ENCODE data around the gene C10orf67.

- TF ChIP-seq, protein P1, sequence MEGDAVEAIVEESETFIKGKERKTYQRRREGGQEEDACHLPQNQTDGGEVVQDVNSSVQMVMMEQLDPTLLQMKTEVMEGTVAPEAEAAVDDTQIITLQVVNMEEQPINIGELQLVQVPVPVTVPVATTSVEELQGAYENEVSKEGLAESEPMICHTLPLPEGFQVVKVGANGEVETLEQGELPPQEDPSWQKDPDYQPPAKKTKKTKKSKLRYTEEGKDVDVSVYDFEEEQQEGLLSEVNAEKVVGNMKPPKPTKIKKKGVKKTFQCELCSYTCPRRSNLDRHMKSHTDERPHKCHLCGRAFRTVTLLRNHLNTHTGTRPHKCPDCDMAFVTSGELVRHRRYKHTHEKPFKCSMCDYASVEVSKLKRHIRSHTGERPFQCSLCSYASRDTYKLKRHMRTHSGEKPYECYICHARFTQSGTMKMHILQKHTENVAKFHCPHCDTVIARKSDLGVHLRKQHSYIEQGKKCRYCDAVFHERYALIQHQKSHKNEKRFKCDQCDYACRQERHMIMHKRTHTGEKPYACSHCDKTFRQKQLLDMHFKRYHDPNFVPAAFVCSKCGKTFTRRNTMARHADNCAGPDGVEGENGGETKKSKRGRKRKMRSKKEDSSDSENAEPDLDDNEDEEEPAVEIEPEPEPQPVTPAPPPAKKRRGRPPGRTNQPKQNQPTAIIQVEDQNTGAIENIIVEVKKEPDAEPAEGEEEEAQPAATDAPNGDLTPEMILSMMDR (conservative IDR thresholded peaks at IDR 0.05; ENCODE audit: low read depth in 2 of 2), result no peak
- no peak for TF ChIP-seq NANOG (IDR thresholded peaks at IDR 0.05; ENCODE audit: borderline replicate concordance)
- no peak for TF ChIP-seq EZH2phosphoT487 (IDR thresholded peaks at IDR 0.05; ENCODE audit: unreplicated experiment)
- TF ChIP-seq EZH2 (IDR thresholded peaks at IDR 0.05; ENCODE audit: low read depth, unreplicated experiment), result no peak
- TF ChIP-seq POLR2AphosphoS5 (IDR thresholded peaks at IDR 0.05; ENCODE audit: low read depth), result no peak
- TF ChIP-seq, protein P2, sequence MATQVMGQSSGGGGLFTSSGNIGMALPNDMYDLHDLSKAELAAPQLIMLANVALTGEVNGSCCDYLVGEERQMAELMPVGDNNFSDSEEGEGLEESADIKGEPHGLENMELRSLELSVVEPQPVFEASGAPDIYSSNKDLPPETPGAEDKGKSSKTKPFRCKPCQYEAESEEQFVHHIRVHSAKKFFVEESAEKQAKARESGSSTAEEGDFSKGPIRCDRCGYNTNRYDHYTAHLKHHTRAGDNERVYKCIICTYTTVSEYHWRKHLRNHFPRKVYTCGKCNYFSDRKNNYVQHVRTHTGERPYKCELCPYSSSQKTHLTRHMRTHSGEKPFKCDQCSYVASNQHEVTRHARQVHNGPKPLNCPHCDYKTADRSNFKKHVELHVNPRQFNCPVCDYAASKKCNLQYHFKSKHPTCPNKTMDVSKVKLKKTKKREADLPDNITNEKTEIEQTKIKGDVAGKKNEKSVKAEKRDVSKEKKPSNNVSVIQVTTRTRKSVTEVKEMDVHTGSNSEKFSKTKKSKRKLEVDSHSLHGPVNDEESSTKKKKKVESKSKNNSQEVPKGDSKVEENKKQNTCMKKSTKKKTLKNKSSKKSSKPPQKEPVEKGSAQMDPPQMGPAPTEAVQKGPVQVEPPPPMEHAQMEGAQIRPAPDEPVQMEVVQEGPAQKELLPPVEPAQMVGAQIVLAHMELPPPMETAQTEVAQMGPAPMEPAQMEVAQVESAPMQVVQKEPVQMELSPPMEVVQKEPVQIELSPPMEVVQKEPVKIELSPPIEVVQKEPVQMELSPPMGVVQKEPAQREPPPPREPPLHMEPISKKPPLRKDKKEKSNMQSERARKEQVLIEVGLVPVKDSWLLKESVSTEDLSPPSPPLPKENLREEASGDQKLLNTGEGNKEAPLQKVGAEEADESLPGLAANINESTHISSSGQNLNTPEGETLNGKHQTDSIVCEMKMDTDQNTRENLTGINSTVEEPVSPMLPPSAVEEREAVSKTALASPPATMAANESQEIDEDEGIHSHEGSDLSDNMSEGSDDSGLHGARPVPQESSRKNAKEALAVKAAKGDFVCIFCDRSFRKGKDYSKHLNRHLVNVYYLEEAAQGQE (IDR thresholded peaks at IDR 0.05; ENCODE audit: unreplicated experiment), result no peak
- no peak for TF ChIP-seq JUNB (IDR thresholded peaks at IDR 0.05; ENCODE audit: unreplicated experiment)
- no peak for TF ChIP-seq CREB1 (CRISPR knock-in tag; IDR thresholded peaks at IDR 0.05; ENCODE audit: low read depth)
- no peak for TF ChIP-seq STAT1 (IDR thresholded peaks at IDR 0.05; ENCODE audit: unreplicated experiment)
- TF ChIP-seq ZNF114 (CRISPR knock-in tag; IDR thresholded peaks at IDR 0.05), result no peak
- no peak for TF ChIP-seq ZNF462 (CRISPR knock-in tag; IDR thresholded peaks at IDR 0.05)
- no peak for TF ChIP-seq ETS1 (IDR thresholded peaks at IDR 0.05)
Measured at GRCh38 chr10:23317416-23317815, 27.2 kb downstream of the C10orf67 start.
